GM18511 (cell line): Measurements from ENCODE around the gene SYNJ1.

Experiments
- ATAC-seq: cut with Tn5 transposase; IDR thresholded peaks from one replicate; pipeline ENCODE4 v1.9.1; 2021; ENCODE audit warnings: mild to moderate bottlenecking, moderate library complexity; ENCODE audit not compliant: unreplicated experiment

Gene SYNJ1

DNA sequence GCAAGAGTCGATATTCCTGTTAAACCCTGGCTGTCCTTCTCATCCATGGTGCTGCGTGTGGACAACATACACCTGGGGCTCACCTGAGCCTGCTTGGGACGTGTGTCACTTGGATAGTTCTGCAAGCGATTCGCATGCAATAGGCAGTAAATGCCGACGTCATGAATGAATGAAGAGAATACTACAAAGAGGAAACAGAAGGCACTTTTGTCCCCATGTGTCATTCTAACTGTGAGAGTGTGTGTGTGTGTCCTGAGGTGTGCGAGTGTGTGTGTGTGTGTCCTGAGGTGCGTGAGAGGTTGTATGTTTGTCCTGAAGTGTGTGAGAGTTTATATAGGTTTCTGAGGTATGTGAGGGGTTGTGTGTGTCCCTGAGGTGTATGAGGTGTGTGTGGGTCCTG is 141.8 kb downstream of the SYNJ1 start:
- ATAC-seq: no peak

- no peak for ATAC-seq
Measured at GRCh38 chr21:32585042-32585710, 142.6 kb downstream of the SYNJ1 start, which contains the start of gene TCP10L. TCP10L (minus strand) TSS chr21:32585523; CDS start chr21:32584304, 1,219 bp downstream.

- ATAC-seq: no peak
Measured at GRCh38 chr21:32584472-32584871, 143.3 kb downstream of the SYNJ1 start.

GRCh38 chr21:32581732-32582131 is 146.1 kb downstream of the SYNJ1 start:
- no peak for ATAC-seq

DNA sequence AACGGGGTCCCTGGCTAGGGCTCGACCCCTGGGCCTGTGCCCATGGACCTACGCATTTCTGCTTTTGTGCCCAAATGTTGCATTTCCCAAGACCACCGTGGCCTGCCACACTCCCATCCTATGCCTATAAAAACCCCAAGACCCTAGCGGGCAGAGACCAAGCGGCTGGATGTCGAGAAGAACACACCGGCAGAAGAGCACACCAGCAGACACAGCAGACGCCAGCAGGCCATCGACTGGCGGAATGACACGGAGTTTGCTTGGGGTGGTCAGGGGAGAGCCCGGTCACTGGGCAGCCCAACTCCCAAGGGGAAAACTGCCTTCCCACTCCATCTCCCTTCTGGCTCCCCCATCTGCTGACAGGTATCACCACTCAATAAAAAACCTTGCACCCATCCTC is 146.9 kb downstream of the SYNJ1 start:
- ATAC-seq: no peak
